ENCODE data around the gene UCKL1.

Gene UCKL1

DNA sequence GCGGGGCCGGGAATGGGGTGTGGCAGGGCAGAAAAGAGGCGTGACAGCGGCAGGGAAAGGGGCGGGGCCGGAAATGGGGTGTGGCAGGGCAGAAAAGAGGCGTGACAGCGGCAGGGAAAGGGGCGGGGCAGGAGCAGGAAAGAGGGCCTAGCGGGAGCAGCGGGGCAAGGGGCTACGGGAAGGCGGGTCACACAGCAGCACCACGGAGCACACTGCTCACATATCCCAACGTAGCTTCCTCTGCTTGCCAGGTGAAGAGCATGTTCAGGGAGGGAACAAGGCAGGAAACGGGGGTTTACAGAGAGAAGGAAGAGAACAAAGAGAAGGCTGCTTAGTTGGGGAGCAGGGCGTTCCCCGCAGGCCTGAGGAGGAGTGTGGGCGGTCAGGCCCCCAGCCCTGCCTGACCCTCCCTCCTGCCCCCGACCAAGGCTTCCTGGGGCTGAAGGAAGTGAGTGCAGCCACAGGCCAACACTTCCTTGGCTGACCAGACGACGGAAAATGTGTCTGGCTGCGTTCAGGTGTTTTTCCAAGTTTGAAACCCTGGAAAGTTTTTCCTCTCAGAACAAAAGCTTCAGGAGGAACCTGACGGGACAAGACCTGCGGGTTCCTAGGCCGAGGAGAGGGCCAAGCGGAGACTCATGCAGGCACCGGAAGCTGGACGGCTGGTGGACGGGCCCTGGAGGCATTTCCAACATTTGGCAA lies 13.8 kb downstream of the UCKL1 start:
- Histone ChIP-seq H3K23ac (ENCODE audit: low read length in 2 of 2) (no peak overlapping the region), H2AK5ac (ENCODE audit: low read length, severe bottlenecking) (no peak overlapping the region), H3K79me1 (replicated peaks; ENCODE audit: low read length, poor library complexity, severe bottlenecking) (peaks cover 39% of the 10 kb centered on the region), H3K4me1 (ENCODE audit: control insufficient read depth, insufficient read depth, low read depth, low read length) (peaks cover 9% of the 10 kb centered on the region), H4K8ac (ENCODE audit: low read length) (peak overlapping the region; percentile 19), H2AFZ (ENCODE audit: low read depth, low read length) (no peak overlapping the region), H2BK15ac (ENCODE audit: low read depth, poor library complexity, severe bottlenecking) (no peak overlapping the region), H3K9me3 (ENCODE audit: control insufficient read depth, low read length) (no peaks in the 10 kb centered on the region), H3K4me3 (ENCODE audit: insufficient read depth in 1 of 2, low read depth in 1 of 2, low read length in 2 of 2) (no peak overlapping the region), H3K36me3 (ENCODE audit: control insufficient read depth in 1 of 2, insufficient read depth in 2 of 2, low read depth in 1 of 2, low read length in 2 of 2) (peaks cover 66 to 94% of the 10 kb centered on the region in 2 experiments), H3K14ac (ENCODE audit: low read length in 2 of 2) (no peak overlapping the region), H3K18ac (ENCODE audit: low read depth in 1 of 2, low read length in 2 of 2) (no peak overlapping the region), H3K27me3 (ENCODE audit: control insufficient read depth in 1 of 2, insufficient read depth in 1 of 2, low read length in 2 of 2) (no peaks in the 10 kb centered on the region), H2BK120ac (ENCODE audit: low read depth, low read length) (no peak overlapping the region), H4K91ac (ENCODE audit: low read length) (no peak overlapping the region), H2BK12ac (ENCODE audit: low read length in 2 of 2) (no peak overlapping the region), H3K9ac (ENCODE audit: low read length) (no peak overlapping the region), H3K27ac (ENCODE audit: low read length, poor library complexity, severe bottlenecking) (no peak overlapping the region), H3K4ac (ENCODE audit: low read depth in 1 of 2, low read length in 2 of 2) (no peak overlapping the region), H3K4me2 (ENCODE audit: low read length, poor library complexity, severe bottlenecking) (no peak overlapping the region), H2BK5ac (ENCODE audit: low read depth, low read length, poor library complexity, severe bottlenecking) (no peak overlapping the region)
- 73% methylated on average over 28 of the region's 30 CpGs for WGBS
- DNase-seq, result no peak

DNA sequence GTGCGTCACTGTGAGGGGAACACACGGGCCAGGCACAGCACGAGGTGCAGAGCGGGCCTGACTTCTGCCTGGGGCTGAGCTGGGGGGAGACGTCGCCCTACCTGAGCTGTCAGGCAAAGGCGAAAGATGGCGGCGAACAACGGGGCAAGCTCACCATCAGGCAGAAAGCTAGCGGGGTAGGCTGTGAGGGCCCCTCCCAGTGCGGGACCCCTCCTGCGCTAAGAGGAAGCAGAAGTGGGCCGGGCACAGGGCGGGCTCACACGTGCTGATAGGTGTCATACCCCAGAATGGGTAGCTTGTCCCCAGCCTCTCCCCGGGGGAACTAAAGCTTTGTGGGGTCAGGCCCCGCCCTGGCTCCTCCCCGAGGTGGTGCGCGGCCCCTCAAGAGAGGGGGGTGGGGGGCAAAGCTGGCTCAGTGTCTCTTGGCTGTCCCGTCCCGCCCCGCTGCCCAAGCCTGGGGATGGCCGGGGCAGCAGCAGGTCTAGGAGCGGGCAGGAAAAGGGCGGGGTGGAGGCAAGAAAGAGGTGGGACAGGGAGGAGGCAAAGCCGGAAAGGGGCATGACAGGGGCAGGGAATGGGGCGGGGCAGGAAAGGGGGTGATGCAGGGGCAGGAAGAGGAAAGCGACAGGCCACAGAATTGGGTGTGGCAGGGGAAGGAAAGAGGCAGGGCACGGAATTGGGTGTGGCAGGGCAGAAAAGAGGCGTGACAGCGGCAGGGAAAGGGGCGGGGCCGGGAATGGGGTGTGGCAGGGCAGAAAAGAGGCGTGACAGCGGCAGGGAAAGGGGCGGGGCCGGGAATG lies 14.7 kb downstream of the UCKL1 start:
- Histone ChIP-seq H2BK12ac (ENCODE audit: low read length in 2 of 2) (no peak overlapping the region), H3K4me3 (ENCODE audit: insufficient read depth in 1 of 2, low read depth in 1 of 2, low read length in 2 of 2) (no peak overlapping the region), H2BK5ac (ENCODE audit: low read depth, low read length, poor library complexity, severe bottlenecking) (no peak overlapping the region), H2BK15ac (ENCODE audit: low read depth, poor library complexity, severe bottlenecking) (no peak overlapping the region), H3K14ac (ENCODE audit: low read length in 2 of 2) (no peak overlapping the region), H3K36me3 (ENCODE audit: control insufficient read depth in 1 of 2, insufficient read depth in 2 of 2, low read depth in 1 of 2, low read length in 2 of 2) (peaks cover 68 to 88% of the 10 kb centered on the region in 2 experiments), H4K8ac (ENCODE audit: low read length) (no peak overlapping the region), H3K4me1 (ENCODE audit: control insufficient read depth, insufficient read depth, low read depth, low read length) (peaks cover 9% of the 10 kb centered on the region), H3K9me3 (ENCODE audit: control insufficient read depth, low read length) (no peaks in the 10 kb centered on the region), H2BK120ac (ENCODE audit: low read depth, low read length) (no peak overlapping the region), H4K91ac (ENCODE audit: low read length) (peak overlapping the region; percentile 48), H3K27me3 (ENCODE audit: control insufficient read depth in 1 of 2, insufficient read depth in 1 of 2, low read length in 2 of 2) (no peaks in the 10 kb centered on the region), H2AFZ (ENCODE audit: low read depth, low read length) (no peak overlapping the region), H3K4me2 (ENCODE audit: low read length, poor library complexity, severe bottlenecking) (no peak overlapping the region), H3K18ac (ENCODE audit: low read depth in 1 of 2, low read length in 2 of 2) (peak overlapping the region; percentile 29 to 30), H3K4ac (ENCODE audit: low read depth in 1 of 2, low read length in 2 of 2) (no peak overlapping the region), H3K23ac (ENCODE audit: low read length in 2 of 2) (no peak overlapping the region), H2AK5ac (ENCODE audit: low read length, severe bottlenecking) (no peak overlapping the region), H3K27ac (ENCODE audit: low read length, poor library complexity, severe bottlenecking) (no peak overlapping the region), H3K9ac (ENCODE audit: low read length) (no peak overlapping the region), H3K79me1 (replicated peaks; ENCODE audit: low read length, poor library complexity, severe bottlenecking) (peaks cover 39% of the 10 kb centered on the region)
- WGBS, result 72% methylated on average over 35 of the region's 39 CpGs
- DNase-seq, result no peak

DNA sequence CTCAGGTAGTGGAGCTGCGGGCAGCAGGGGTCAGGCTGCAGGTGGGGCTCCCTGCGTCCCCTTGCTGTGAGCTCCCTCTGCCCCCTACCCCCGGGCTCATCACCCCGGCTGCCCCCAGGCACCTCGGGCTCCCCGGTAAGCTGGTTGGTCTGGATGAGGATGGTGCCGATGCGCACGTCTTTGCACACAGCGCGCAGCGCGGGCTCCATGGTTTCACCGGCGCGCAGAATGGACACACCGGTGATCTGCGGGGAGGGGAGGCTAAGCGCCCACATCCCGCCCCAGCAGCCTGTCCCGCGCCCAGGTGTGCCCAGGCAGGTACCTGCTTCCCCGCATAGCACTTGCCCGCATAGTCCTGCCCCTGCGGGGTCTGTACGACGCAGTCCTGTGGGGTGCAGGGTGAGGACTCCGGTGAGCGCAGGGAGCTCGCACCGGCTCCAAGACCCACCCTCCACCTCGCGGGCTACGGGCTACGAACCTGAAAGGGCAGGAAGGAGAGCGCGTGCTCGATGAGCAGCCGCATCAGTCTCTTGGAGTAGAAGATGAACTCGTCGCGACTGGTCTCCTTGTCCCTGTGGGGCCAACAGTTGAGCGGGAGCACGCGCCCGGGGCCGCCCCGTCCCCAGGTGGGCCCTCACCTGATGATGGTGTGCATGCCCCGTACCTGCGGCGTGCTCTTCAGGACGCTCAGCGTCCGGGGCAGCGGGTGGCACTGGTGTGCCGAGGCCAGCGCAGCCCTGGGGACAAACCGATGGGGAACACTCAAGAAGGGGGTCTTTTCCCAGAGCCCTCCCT lies 15.5 kb downstream of the UCKL1 start:
- peaks cover 12% of the 10 kb centered on the region for H3K4me1 ChIP-seq (ENCODE audit: control insufficient read depth, insufficient read depth, low read depth, low read length)
- no peak overlapping the region for H3K4me3 ChIP-seq (ENCODE audit: insufficient read depth in 1 of 2, low read depth in 1 of 2, low read length in 2 of 2)
- H2BK120ac ChIP-seq (ENCODE audit: low read depth, low read length), result no peak overlapping the region
- H4K8ac ChIP-seq (ENCODE audit: low read length), result no peak overlapping the region
- H3K23ac ChIP-seq (ENCODE audit: low read length in 2 of 2), result no peak overlapping the region
- H3K9ac ChIP-seq (ENCODE audit: low read length), result no peak overlapping the region
- no peak overlapping the region for H2BK15ac ChIP-seq (ENCODE audit: low read depth, poor library complexity, severe bottlenecking)
- H3K4ac ChIP-seq (ENCODE audit: low read depth in 1 of 2, low read length in 2 of 2), result no peak overlapping the region
- H2BK12ac ChIP-seq (ENCODE audit: low read length in 2 of 2), result no peak overlapping the region
- H3K27me3 ChIP-seq (ENCODE audit: control insufficient read depth in 1 of 2, insufficient read depth in 1 of 2, low read length in 2 of 2), result no peaks in the 10 kb centered on the region
- no peak overlapping the region for H2BK5ac ChIP-seq (ENCODE audit: low read depth, low read length, poor library complexity, severe bottlenecking)
- H3K14ac ChIP-seq (ENCODE audit: low read length in 2 of 2), result no peak overlapping the region
- H2AK5ac ChIP-seq (ENCODE audit: low read length, severe bottlenecking), result no peak overlapping the region
- WGBS, result 96% methylated on average over 55 of the region's 58 CpGs
- H3K9me3 ChIP-seq (ENCODE audit: control insufficient read depth, low read length), result no peaks in the 10 kb centered on the region
- H3K27ac ChIP-seq (ENCODE audit: low read length, poor library complexity, severe bottlenecking), result no peak overlapping the region
- no peak overlapping the region for H4K91ac ChIP-seq (ENCODE audit: low read length)
- DNase-seq, result no peak
- no peak overlapping the region for H3K4me2 ChIP-seq (ENCODE audit: low read length, poor library complexity, severe bottlenecking)
- peaks cover 74 to 87% of the 10 kb centered on the region in 2 experiments for H3K36me3 ChIP-seq (ENCODE audit: control insufficient read depth in 1 of 2, insufficient read depth in 2 of 2, low read depth in 1 of 2, low read length in 2 of 2)
- H2AFZ ChIP-seq (ENCODE audit: low read depth, low read length), result no peak overlapping the region
- peaks cover 36% of the 10 kb centered on the region for H3K79me1 ChIP-seq (replicated peaks; ENCODE audit: low read length, poor library complexity, severe bottlenecking)
- H3K18ac ChIP-seq (ENCODE audit: low read depth in 1 of 2, low read length in 2 of 2), result no peak overlapping the region

DNA sequence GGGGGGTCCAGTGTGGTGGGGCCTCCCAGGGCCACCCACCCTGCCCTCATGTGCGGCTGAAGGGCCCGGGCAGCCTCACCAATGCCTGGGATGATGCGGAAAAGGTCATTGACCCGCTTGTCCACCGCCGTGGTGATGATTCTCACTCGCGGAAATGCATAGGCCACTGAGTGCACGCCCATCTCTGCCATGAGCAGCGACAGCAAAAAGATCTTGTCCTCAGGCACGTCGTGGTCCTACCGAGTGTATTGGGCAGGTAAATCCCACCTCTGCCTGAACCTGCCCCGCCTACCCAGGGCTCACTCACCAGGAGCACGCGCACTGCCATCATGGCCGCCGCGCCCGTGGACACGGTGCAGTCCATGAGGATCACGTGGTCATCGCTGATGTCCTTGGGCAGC lies 16.1 kb downstream of the UCKL1 start:
- no peak overlapping the region for H2AK5ac ChIP-seq (ENCODE audit: low read length, severe bottlenecking)
- no peak overlapping the region for H3K9ac ChIP-seq (ENCODE audit: low read length)
- H3K14ac ChIP-seq (ENCODE audit: low read length in 2 of 2), result no peak overlapping the region
- H3K4me1 ChIP-seq (ENCODE audit: control insufficient read depth, insufficient read depth, low read depth, low read length), result peaks cover 18% of the 10 kb centered on the region
- H3K9me3 ChIP-seq (ENCODE audit: control insufficient read depth, low read length), result no peaks in the 10 kb centered on the region
- WGBS, result 93% methylated on average over 23 of the region's 23 CpGs
- H3K36me3 ChIP-seq (ENCODE audit: control insufficient read depth in 1 of 2, insufficient read depth in 2 of 2, low read depth in 1 of 2, low read length in 2 of 2), result peaks cover 74 to 87% of the 10 kb centered on the region in 2 experiments
- no peak overlapping the region for H3K4me3 ChIP-seq (ENCODE audit: insufficient read depth in 1 of 2, low read depth in 1 of 2, low read length in 2 of 2)
- H3K18ac ChIP-seq (ENCODE audit: low read depth in 1 of 2, low read length in 2 of 2), result no peak overlapping the region
- peaks cover 35% of the 10 kb centered on the region for H3K79me1 ChIP-seq (replicated peaks; ENCODE audit: low read length, poor library complexity, severe bottlenecking)
- H3K23ac ChIP-seq (ENCODE audit: low read length in 2 of 2), result no peak overlapping the region
- no peak overlapping the region for H2AFZ ChIP-seq (ENCODE audit: low read depth, low read length)
- H2BK5ac ChIP-seq (ENCODE audit: low read depth, low read length, poor library complexity, severe bottlenecking), result no peak overlapping the region
- no peak overlapping the region for H2BK120ac ChIP-seq (ENCODE audit: low read depth, low read length)
- no peak overlapping the region for H3K27ac ChIP-seq (ENCODE audit: low read length, poor library complexity, severe bottlenecking)
- H3K4me2 ChIP-seq (ENCODE audit: low read length, poor library complexity, severe bottlenecking), result no peak overlapping the region
- H2BK15ac ChIP-seq (ENCODE audit: low read depth, poor library complexity, severe bottlenecking), result no peak overlapping the region
- H4K91ac ChIP-seq (ENCODE audit: low read length), result no peak overlapping the region
- H4K8ac ChIP-seq (ENCODE audit: low read length), result no peak overlapping the region
- no peak for DNase-seq
- no peak overlapping the region for H2BK12ac ChIP-seq (ENCODE audit: low read length in 2 of 2)
- H3K4ac ChIP-seq (ENCODE audit: low read depth in 1 of 2, low read length in 2 of 2), result no peak overlapping the region
- no peaks in the 10 kb centered on the region for H3K27me3 ChIP-seq (ENCODE audit: control insufficient read depth in 1 of 2, insufficient read depth in 1 of 2, low read length in 2 of 2)

All from mesenchymal stem cell (in vitro differentiated cells and primary cell).